Measurements from ENCODE around the gene ACTRT2.

The ACTRT2 gene

GRCh38 chr1:3068564-3069431, 47.5 kb downstream of the ACTRT2 start, which contains the start of gene PRDM16:
TSS of gene PRDM16 (plus strand) at chr1:3069203. CDS start at chr1:3069260, 57 bp downstream.
- no peak for DNase-seq (ENCODE audit: low read depth in 3 of 3)

GRCh38 chr1:3069491-3070308, 48.4 kb downstream of the ACTRT2 start:
- DNase-seq (ENCODE audit: low read depth in 3 of 3), result no peak

- no peak for DNase-seq (ENCODE audit: low read depth in 3 of 3)
Observed at GRCh38 chr1:3070309-3070643, 49.0 kb downstream of the ACTRT2 start.

- DNase-seq (ENCODE audit: low read depth in 3 of 3), result no peak
Observed at GRCh38 chr1:3070644-3071564, 49.6 kb downstream of the ACTRT2 start.

- no peak for DNase-seq (ENCODE audit: low read depth in 3 of 3)
Observed at GRCh38 chr1:3071565-3072390, 50.5 kb downstream of the ACTRT2 start.
